Prostate gland (tissue), 2 donors: ENCODE results near the gene EPHA5.

Source experiments
- CTCF ChIP-seq, 4 experiments: fragments of 200-600 bp in 2 of 4; fragments of 450-650 bp in 2 of 4; sonication (generic) in 2 of 4; IDR thresholded peaks; 1 replicate in 3 of 4; 2 replicates in 1 of 4; pipeline ENCODE4 v1.5.1; 2016 to 2019; ENCODE audit warnings: antibody characterized with exemption in 4 of 4, mild to moderate bottlenecking in 2 of 4, moderate library complexity in 2 of 4
- POLR2A ChIP-seq: fragments of 450-650 bp; IDR thresholded peaks from one replicate; pipeline ENCODE4 v1.6.1; 2016; ENCODE audit warnings: antibody characterized with exemption, mild to moderate bottlenecking
- POLR2AphosphoS5 ChIP-seq: sonication (generic); formaldehyde crosslinking; IDR thresholded peaks from one replicate; pipeline ENCODE4 v1.6.1; 2017; ENCODE audit warnings: antibody characterized with exemption

DNA sequence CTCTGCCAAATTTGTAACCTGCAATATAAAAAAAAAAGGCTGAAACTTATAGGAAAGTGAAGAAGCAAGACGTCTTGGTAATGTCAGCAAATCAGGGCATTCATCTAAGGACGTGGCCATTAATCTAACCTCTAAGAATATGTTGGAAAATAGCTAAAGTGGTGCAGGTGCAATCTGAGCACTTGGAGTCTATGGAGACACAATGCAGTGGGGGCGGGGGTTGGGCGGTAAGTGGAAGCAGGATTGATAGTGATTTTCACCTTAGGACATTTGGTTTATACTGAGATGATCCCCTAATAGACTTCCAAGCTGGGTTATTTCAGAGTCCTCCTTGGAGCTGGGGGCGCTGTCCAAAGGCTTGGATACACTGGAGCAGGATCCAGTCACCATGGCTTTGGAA lies 283.4 kb downstream of the EPHA5 start:
- TF ChIP-seq POLR2A (no peak), CTCF (IDR thresholded peaks at IDR 0.05) (no peak), POLR2AphosphoS5 (no peak)
